ENCODE results near the gene H3-3A. TPM values are rescaled to one million over a fixed set of nuclear protein-coding genes. Genes with fewer than 3 reads are reported as not detected.
A peak's percentile ranks its signal among the peaks of the same experiment; 100 is the strongest.

H3-3A gene
- total RNA-seq, 1 donor, result 164 TPM

- no peak for TF ChIP-seq CTCF (IDR thresholded peaks at IDR 0.05; ENCODE audit: insufficient read depth, low read length)
- peak; percentile 39 for DNase-seq (ENCODE audit: low read depth)
- no peak overlapping the region for H3K4me3 ChIP-seq (ENCODE audit: low read depth, low read length)
Measured at GRCh38 chr1:226066415-226067078, 4.0 kb downstream of the H3-3A start.

- H3K4me3 ChIP-seq (ENCODE audit: low read depth, low read length), result no peak overlapping the region
- TF ChIP-seq CTCF (IDR thresholded peaks at IDR 0.05; ENCODE audit: insufficient read depth, low read length), result no peak
- DNase-seq (ENCODE audit: low read depth), result no peak
Measured at GRCh38 chr1:226069811-226070489, 7.4 kb downstream of the H3-3A start.

GRCh38 chr1:226072347-226072746, 9.8 kb downstream of the H3-3A start:
- no peak for DNase-seq (ENCODE audit: low read depth)
- H3K4me3 ChIP-seq (ENCODE audit: low read depth, low read length), result no peak overlapping the region
- TF ChIP-seq CTCF (IDR thresholded peaks at IDR 0.05; ENCODE audit: insufficient read depth, low read length), result no peak

GRCh38 chr1:226073184-226073950, 10.9 kb downstream of the H3-3A start:
- no peak overlapping the region for H3K4me3 ChIP-seq (ENCODE audit: low read depth, low read length)
- TF ChIP-seq CTCF (IDR thresholded peaks at IDR 0.05; ENCODE audit: insufficient read depth, low read length), result no peak
- no peak for DNase-seq (ENCODE audit: low read depth)

- H3K4me3 ChIP-seq (ENCODE audit: low read depth, low read length), result no peak overlapping the region
- DNase-seq (ENCODE audit: low read depth), result no peak
- no peak for TF ChIP-seq CTCF (IDR thresholded peaks at IDR 0.05; ENCODE audit: insufficient read depth, low read length)
Measured at GRCh38 chr1:226074046-226074445, 11.5 kb downstream of the H3-3A start.

GRCh38 chr1:226076378-226076777, 13.9 kb downstream of the H3-3A start:
- no peak for TF ChIP-seq CTCF (IDR thresholded peaks at IDR 0.05; ENCODE audit: insufficient read depth, low read length)
- no peak overlapping the region for H3K4me3 ChIP-seq (ENCODE audit: low read depth, low read length)
- no peak for DNase-seq (ENCODE audit: low read depth)
